Neural cell (in vitro differentiated cells): ENCODE measurements around the gene TMEM266. TPM values are rescaled to one million over a fixed set of nuclear protein-coding genes. Genes with fewer than 3 reads are reported as not detected.

Experiments used
- H2AFZ ChIP-seq: fragments of 200-600, 300-800 bp; sonication (generic), shearing (Covaris generic); 2 replicates; pipeline ENCODE4 v1.6.0; 2014; ENCODE audit warnings: low read depth, mild to moderate bottlenecking, antibody characterized with exemption, low read length, moderate library complexity
- H3F3A ChIP-seq: fragments of 200-600 bp; shearing (Covaris generic); 2 replicates; pipeline ENCODE4 v1.6.1; 2016; ENCODE audit warnings: mild to moderate bottlenecking, moderate library complexity, mixed read lengths, antibody characterized with exemption, low read length; ENCODE audit not compliant: insufficient read depth, poor library complexity, severe bottlenecking
- H3K27ac ChIP-seq: fragments of 200-600, 300-800 bp; sonication (generic), shearing (Covaris generic); 2 replicates; pipeline ENCODE4 v1.5.1; 2014; ENCODE audit warnings: mild to moderate bottlenecking, low read length, moderate library complexity
- H3K27me3 ChIP-seq: fragments of 300-800, 200-600 bp; sonication (generic), shearing (Covaris generic); 2 replicates; pipeline ENCODE4 v1.6.0; 2014; ENCODE audit warnings: mild to moderate bottlenecking, low read depth, low read length, moderate library complexity; ENCODE audit not compliant: insufficient read depth
- H3K36me3 ChIP-seq: fragments of 300-800, 200-600 bp; sonication (generic), shearing (Covaris generic); 2 replicates; pipeline ENCODE4 v1.5.1; 2014; ENCODE audit warnings: mild to moderate bottlenecking, antibody characterized with exemption, low read length, moderate library complexity; ENCODE audit not compliant: insufficient read depth
- H3K4me2 ChIP-seq: fragments of 300-800, 200-600 bp; sonication (generic), shearing (Covaris generic); 2 replicates; pipeline ENCODE4 v1.6.0; 2014; ENCODE audit warnings: mild to moderate bottlenecking, low read length
- H3K4me3 ChIP-seq: fragments of 300-800, 200-600 bp; sonication (generic), shearing (Covaris generic); 2 replicates; pipeline ENCODE4 v1.5.1; 2014; ENCODE audit warnings: mild to moderate bottlenecking, low read length, moderate library complexity
- H3K79me2 ChIP-seq: fragments of 200-600 bp; shearing (Covaris generic); replicated peaks from 2 replicates; pipeline ENCODE4 v1.6.0; 2014; ENCODE audit warnings: mild to moderate bottlenecking, low read length, moderate library complexity; ENCODE audit not compliant: insufficient read depth
- H3K9ac ChIP-seq: fragments of 300-800, 200-600 bp; sonication (generic), shearing (Covaris generic); 2 replicates; pipeline ENCODE4 v1.6.1; 2016; ENCODE audit warnings: mild to moderate bottlenecking, low read length, mixed read lengths
- H3K9me2 ChIP-seq: fragments of 200-600 bp; shearing (Covaris generic); 2 replicates; pipeline ENCODE4 v1.6.1; 2016; ENCODE audit warnings: mild to moderate bottlenecking, low read length, mixed read lengths; ENCODE audit not compliant: insufficient read depth
- H3K9me3 ChIP-seq: fragments of 200-600, 300-800 bp; sonication (generic), shearing (Covaris generic); 2 replicates; pipeline ENCODE4 v1.6.1; 2016; ENCODE audit warnings: mild to moderate bottlenecking, mixed run types, low read length, moderate library complexity, mixed read lengths
- H4K20me1 ChIP-seq: fragments of 200-600 bp; shearing (Covaris generic); 2 replicates; pipeline ENCODE4 v1.6.1; 2016; ENCODE audit warnings: mild to moderate bottlenecking, mixed run types; ENCODE audit not compliant: insufficient read depth
- EP300 ChIP-seq: fragments of 450-650 bp; conservative IDR thresholded peaks from 2 replicates; pipeline ENCODE4 v1.6.1; 2014; ENCODE audit warnings: antibody characterized with exemption, mild to moderate bottlenecking, moderate library complexity; ENCODE audit not compliant: poor library complexity, severe bottlenecking
- EZH2 ChIP-seq: fragments of 200-600, 300-800 bp; shearing (Covaris generic), sonication (generic); IDR thresholded peaks from 2 replicates; pipeline ENCODE4 v1.6.1; 2014; ENCODE audit warnings: antibody characterized with exemption, low read length, borderline replicate concordance, mild to moderate bottlenecking; ENCODE audit not compliant: insufficient read depth, poor library complexity, severe bottlenecking
- MXI1 ChIP-seq: fragments of 450-650 bp; conservative IDR thresholded peaks from 2 replicates; pipeline ENCODE4 v1.6.1; 2014; ENCODE audit warnings: antibody characterized with exemption, mild to moderate bottlenecking; ENCODE audit not compliant: poor library complexity, severe bottlenecking
- POLR2AphosphoS5 ChIP-seq: IDR thresholded peaks from 2 replicates; pipeline ENCODE4 v1.6.1; 2012
- RAD21 ChIP-seq: fragments of 450-650 bp; conservative IDR thresholded peaks from 2 replicates; pipeline ENCODE4 v1.6.1; 2014; ENCODE audit warnings: antibody characterized with exemption, mild to moderate bottlenecking, moderate library complexity
- REST ChIP-seq: IDR thresholded peaks from 2 replicates; pipeline ENCODE4 v1.6.1; 2012; ENCODE audit warnings: borderline replicate concordance
- SMC3 ChIP-seq: fragments of 450-650 bp; conservative IDR thresholded peaks from 2 replicates; pipeline ENCODE4 v1.6.1; 2014; ENCODE audit warnings: antibody characterized with exemption, mild to moderate bottlenecking, moderate library complexity; ENCODE audit not compliant: poor library complexity
- TAF1 ChIP-seq: IDR thresholded peaks from 2 replicates; pipeline ENCODE4 v1.6.1; 2012; ENCODE audit warnings: low read depth
- polyA plus RNA-seq: library from polyadenylated mRNA; depleted of rRNA; stranded (reverse); fragments of >200 nt; gene quantifications from 2 replicates; pipeline ENCODE4 v1.2.3, GENCODE V29; 2014
- TF ChIP-seq, protein P1 (sequence below): fragments of 450-650 bp; IDR thresholded peaks from 2 replicates; pipeline ENCODE4 v1.5.1; 2014; ENCODE audit warnings: antibody characterized with exemption, mild to moderate bottlenecking, moderate library complexity; ENCODE audit not compliant: poor library complexity, severe bottlenecking

Gene TMEM266
- polyA plus RNA-seq, 1 donor from 2014 or later = 17.6 TPM

DNA sequence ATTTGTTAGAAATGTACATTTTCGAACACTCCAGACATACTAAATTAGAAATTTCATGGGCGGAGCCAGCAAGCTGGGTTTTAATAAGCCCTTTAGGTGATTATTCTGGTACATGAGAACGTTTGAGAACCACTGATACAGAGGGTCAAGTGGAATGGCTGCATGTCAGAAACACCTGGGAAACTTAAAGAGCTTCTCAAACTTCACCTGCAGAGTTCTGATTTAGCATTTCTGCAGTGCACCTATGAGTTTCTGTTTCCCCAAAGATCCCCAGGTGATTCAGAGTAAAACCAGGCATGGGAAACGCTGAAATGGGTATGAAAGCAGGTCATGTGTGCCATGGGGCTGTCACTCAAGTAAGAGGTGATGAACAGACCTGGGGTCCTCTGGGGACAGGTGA lies 68.1 kb downstream of the TMEM266 start:
- no peaks in the 10 kb centered on the region for H3K79me2 ChIP-seq
- H3K27me3 ChIP-seq = no peaks in the 10 kb centered on the region
- H3K4me2 ChIP-seq = no peak overlapping the region
- no peaks in the 10 kb centered on the region for H3F3A ChIP-seq
- H3K4me3 ChIP-seq = no peak overlapping the region
- H2AFZ ChIP-seq = no peak overlapping the region
- H3K27ac ChIP-seq = no peak overlapping the region
- no peaks in the 10 kb centered on the region for H4K20me1 ChIP-seq
- H3K9me3 ChIP-seq = no peaks in the 10 kb centered on the region
- H3K9ac ChIP-seq = no peak overlapping the region
- TF ChIP-seq MXI1 = no peak
- TF ChIP-seq REST = no peak
- no peak for TF ChIP-seq POLR2AphosphoS5
- TF ChIP-seq EZH2 = no peak
- TF ChIP-seq, protein P1, sequence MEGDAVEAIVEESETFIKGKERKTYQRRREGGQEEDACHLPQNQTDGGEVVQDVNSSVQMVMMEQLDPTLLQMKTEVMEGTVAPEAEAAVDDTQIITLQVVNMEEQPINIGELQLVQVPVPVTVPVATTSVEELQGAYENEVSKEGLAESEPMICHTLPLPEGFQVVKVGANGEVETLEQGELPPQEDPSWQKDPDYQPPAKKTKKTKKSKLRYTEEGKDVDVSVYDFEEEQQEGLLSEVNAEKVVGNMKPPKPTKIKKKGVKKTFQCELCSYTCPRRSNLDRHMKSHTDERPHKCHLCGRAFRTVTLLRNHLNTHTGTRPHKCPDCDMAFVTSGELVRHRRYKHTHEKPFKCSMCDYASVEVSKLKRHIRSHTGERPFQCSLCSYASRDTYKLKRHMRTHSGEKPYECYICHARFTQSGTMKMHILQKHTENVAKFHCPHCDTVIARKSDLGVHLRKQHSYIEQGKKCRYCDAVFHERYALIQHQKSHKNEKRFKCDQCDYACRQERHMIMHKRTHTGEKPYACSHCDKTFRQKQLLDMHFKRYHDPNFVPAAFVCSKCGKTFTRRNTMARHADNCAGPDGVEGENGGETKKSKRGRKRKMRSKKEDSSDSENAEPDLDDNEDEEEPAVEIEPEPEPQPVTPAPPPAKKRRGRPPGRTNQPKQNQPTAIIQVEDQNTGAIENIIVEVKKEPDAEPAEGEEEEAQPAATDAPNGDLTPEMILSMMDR = no peak
- H3K36me3 ChIP-seq = no peaks in the 10 kb centered on the region
- H3K9me2 ChIP-seq = no peaks in the 10 kb centered on the region

GRCh38 chr15:76134537-76134936 lies 74.8 kb downstream of the TMEM266 start:
- Histone ChIP-seq H3K9ac (no peak overlapping the region), H3K27me3 (no peaks in the 10 kb centered on the region), H3K9me2 (no peaks in the 10 kb centered on the region), H3K27ac (no peak overlapping the region), H4K20me1 (no peaks in the 10 kb centered on the region), H3K36me3 (no peaks in the 10 kb centered on the region), H3K79me2 (no peaks in the 10 kb centered on the region), H2AFZ (no peak overlapping the region), H3K4me2 (no peak overlapping the region), H3F3A (no peaks in the 10 kb centered on the region), H3K4me3 (no peak overlapping the region), H3K9me3 (no peaks in the 10 kb centered on the region)
- TF ChIP-seq SMC3 (no peak), TAF1 (no peak), EZH2 (no peak), MXI1 (no peak)

- H3K9ac ChIP-seq = no peak overlapping the region
- no peak overlapping the region for H3K4me2 ChIP-seq
- no peaks in the 10 kb centered on the region for H4K20me1 ChIP-seq
- TF ChIP-seq RAD21 = no peak
- TF ChIP-seq TAF1 = no peak
- TF ChIP-seq EZH2 = no peak
- TF ChIP-seq POLR2AphosphoS5 = no peak
- no peak for TF ChIP-seq EP300
- TF ChIP-seq REST = no peak
- H3K9me3 ChIP-seq = no peaks in the 10 kb centered on the region
- H2AFZ ChIP-seq = no peak overlapping the region
- no peaks in the 10 kb centered on the region for H3K9me2 ChIP-seq
- no peak overlapping the region for H3K4me3 ChIP-seq
- no peaks in the 10 kb centered on the region for H3K36me3 ChIP-seq
- H3K27ac ChIP-seq = no peak overlapping the region
- H3K27me3 ChIP-seq = no peaks in the 10 kb centered on the region
- H3F3A ChIP-seq = no peaks in the 10 kb centered on the region
- H3K79me2 ChIP-seq = no peaks in the 10 kb centered on the region
Observed at GRCh38 chr15:76135516-76135915, 75.7 kb downstream of the TMEM266 start.
